HEK293T (cell line): ENCODE measurements around the gene RNF19B.
"Not testable (repeated sequence)": the region's sequence is repeated elsewhere in the genome, so short reads cannot be mapped to it uniquely, and the experiment has no call there.

Experiments used
- CTCF ChIA-PET: fragments of 350-600 bp; formaldehyde crosslinking; extraction: SDS; loops from one replicate; lab custom pipeline; 2021; ENCODE audit warnings: antibody characterized with exemption, inconsistent platforms; lab: Yijun Ruan, JAX
- POLR2A ChIA-PET: fragments of 350-600 bp; formaldehyde crosslinking; extraction: SDS; loops from one replicate; lab custom pipeline; 2020; ENCODE audit warnings: antibody characterized with exemption, inconsistent platforms; lab: Yijun Ruan, JAX
- DNase-seq: peaks from one replicate; pipeline ENCODE4 v3.0.0; 2012; ENCODE audit warnings: mixed read lengths; ENCODE audit errors: extremely low spot score
- ARNT ChIP-seq: fragments of 450-650 bp; IDR thresholded peaks from 2 replicates; pipeline ENCODE4 v1.6.1; 2017; ENCODE audit warnings: mild to moderate bottlenecking
- BHLHE40 ChIP-seq: fragments of 450-650 bp; IDR thresholded peaks from 2 replicates; pipeline ENCODE4 v1.6.1; 2016; ENCODE audit warnings: mild to moderate bottlenecking, moderate library complexity, borderline replicate concordance
- CTBP1 ChIP-seq: fragments of 450-650 bp; IDR thresholded peaks from 2 replicates; pipeline ENCODE4 v1.6.1; 2016; ENCODE audit warnings: borderline replicate concordance
- ELF4 ChIP-seq: fragments of 450-650 bp; IDR thresholded peaks from 2 replicates; pipeline ENCODE4 v1.6.1; 2017; ENCODE audit warnings: antibody characterized with exemption
- FOXA1 ChIP-seq: fragments of 450-650 bp; IDR thresholded peaks from 2 replicates; pipeline ENCODE4 v1.6.1; 2016; ENCODE audit warnings: mild to moderate bottlenecking
- FOXK2 ChIP-seq: fragments of 450-650 bp; IDR thresholded peaks from 2 replicates; pipeline ENCODE4 v1.6.1; 2016; ENCODE audit warnings: mild to moderate bottlenecking
- FOXM1 ChIP-seq: fragments of 450-650 bp; IDR thresholded peaks from 2 replicates; pipeline ENCODE4 v1.6.1; 2017; ENCODE audit warnings: mild to moderate bottlenecking, borderline replicate concordance
- HDGF ChIP-seq: fragments of 450-650 bp; IDR thresholded peaks from 2 replicates; pipeline ENCODE4 v1.6.1; 2017; ENCODE audit warnings: antibody characterized with exemption, borderline replicate concordance
- L3MBTL2 ChIP-seq: fragments of 450-650 bp; conservative IDR thresholded peaks from 2 replicates; pipeline ENCODE4 v1.6.1; 2016; ENCODE audit warnings: mild to moderate bottlenecking
- LEF1 ChIP-seq: fragments of 450-650 bp; IDR thresholded peaks from 2 replicates; pipeline ENCODE4 v1.6.1; 2017; ENCODE audit warnings: mild to moderate bottlenecking, borderline replicate concordance
- NFRKB ChIP-seq: fragments of 450-650 bp; IDR thresholded peaks from 2 replicates; pipeline ENCODE4 v1.6.1; 2016; ENCODE audit warnings: mild to moderate bottlenecking, moderate library complexity
- PKNOX1 ChIP-seq: fragments of 450-650 bp; IDR thresholded peaks from 2 replicates; pipeline ENCODE4 v1.6.1; 2016
- SP1 ChIP-seq: fragments of 450-650 bp; IDR thresholded peaks from 2 replicates; pipeline ENCODE4 v1.6.1; 2017
- SUZ12 ChIP-seq: fragments of 450-650 bp; IDR thresholded peaks from 2 replicates; pipeline ENCODE4 v1.6.1; 2016; ENCODE audit warnings: mild to moderate bottlenecking
- TARDBP ChIP-seq: fragments of 450-650 bp; IDR thresholded peaks from 2 replicates; pipeline ENCODE4 v1.6.1; 2016
- ZNF384 ChIP-seq: fragments of 450-650 bp; IDR thresholded peaks from 2 replicates; pipeline ENCODE4 v1.6.1; 2016

RNF19B gene

GRCh38 chr1:32917521-32917920, 47.1 kb downstream of the RNF19B start:
- no peak for DNase-seq
- ChIA-PET POLR2A (no interaction called here), CTCF (no interaction called here)
- no peak for TF ChIP-seq HDGF
- TF ChIP-seq FOXM1: no peak
- no peak for TF ChIP-seq FOXK2
- TF ChIP-seq FOXA1: no peak
- TF ChIP-seq NFRKB: no peak
- TF ChIP-seq CTBP1: no peak
- TF ChIP-seq SP1: no peak
- no peak for TF ChIP-seq SUZ12
- TF ChIP-seq BHLHE40: no peak
- no peak for TF ChIP-seq ARNT
- no peak for TF ChIP-seq L3MBTL2

GRCh38 chr1:32915766-32916706, 48.6 kb downstream of the RNF19B start:
- CTCF ChIA-PET: no interaction called here
- POLR2A ChIA-PET: no interaction called here
- TF ChIP-seq FOXK2 (no peak), CTBP1 (no peak), PKNOX1 (no peak), ZNF384 (no peak), NFRKB (no peak), ARNT (no peak), FOXM1 (no peak), SUZ12 (no peak), TARDBP (no peak), SP1 (no peak), LEF1 (no peak), BHLHE40 (no peak)
- no peak for DNase-seq

- POLR2A ChIA-PET: no interaction called here
- CTCF ChIA-PET: interaction anchor here (0.8 kb wide), 1 partner anchor 145 kb away, joined by 3 read pairs; no protein-coding TSS in a partner anchor
- no peak for TF ChIP-seq PKNOX1
- TF ChIP-seq FOXA1: no peak
- no peak for TF ChIP-seq HDGF
- no peak for TF ChIP-seq FOXK2
- TF ChIP-seq FOXM1: no peak
- no peak for TF ChIP-seq SUZ12
- no peak for TF ChIP-seq LEF1
- TF ChIP-seq CTBP1: no peak
- TF ChIP-seq TARDBP: no peak
- no peak for TF ChIP-seq ELF4
- no peak for TF ChIP-seq BHLHE40
- no peak for TF ChIP-seq ZNF384
- TF ChIP-seq ARNT: no peak
- no peak for TF ChIP-seq L3MBTL2
- TF ChIP-seq SP1: no peak
- no peak for TF ChIP-seq NFRKB
- DNase-seq: no peak
Measured at GRCh38 chr1:32910319-32910718, 54.3 kb downstream of the RNF19B start.

GRCh38 chr1:32907435-32907834, 57.2 kb downstream of the RNF19B start:
- POLR2A ChIA-PET: no interaction called here
- TF ChIP-seq TARDBP (no peak), L3MBTL2 (no peak), NFRKB (no peak), CTBP1 (no peak), FOXM1 (no peak), BHLHE40 (no peak), SUZ12 (no peak), ELF4 (no peak), LEF1 (no peak), SP1 (no peak)
- CTCF ChIA-PET: interaction anchor here (1.0 to 1.5 kb wide), 2 partner anchors 15 to 219 kb away, joined by 3 read pairs; no protein-coding TSS in a partner anchor
- DNase-seq: no peak

GRCh38 chr1:32906654-32907053, 58.0 kb downstream of the RNF19B start:
- POLR2A ChIA-PET: no interaction called here
- no peak for TF ChIP-seq FOXM1
- no peak for TF ChIP-seq TARDBP
- TF ChIP-seq BHLHE40: no peak
- TF ChIP-seq FOXK2: no peak
- TF ChIP-seq NFRKB: no peak
- TF ChIP-seq SUZ12: no peak
- TF ChIP-seq CTBP1: no peak
- TF ChIP-seq ELF4: no peak
- no peak for TF ChIP-seq PKNOX1
- TF ChIP-seq FOXA1: no peak
- TF ChIP-seq ZNF384: no peak
- TF ChIP-seq HDGF: no peak
- TF ChIP-seq ARNT: no peak
- TF ChIP-seq LEF1: no peak
- DNase-seq: no peak
- CTCF ChIA-PET: interaction anchor here (0.6 kb wide), 1 partner anchor 34 kb away, joined by 4 read pairs; no protein-coding TSS in a partner anchor

- POLR2A ChIA-PET, CTCF ChIA-PET, DNase-seq: not testable (repeated sequence)
Measured at GRCh38 chr1:32905588-32905987, 59.0 kb downstream of the RNF19B start.
